ENCODE measurements around the gene ST3GAL2. TPM values are rescaled to one million over a fixed set of nuclear protein-coding genes. Genes with fewer than 3 reads are reported as not detected.
A peak's percentile ranks its signal among the peaks of the same experiment; 100 is the strongest.

The ST3GAL2 gene
- total and polyA plus RNA-seq, 2 of the 4 experiments (the other 2 are of a cell fraction), result 17.4 to 17.7 TPM

GRCh38 chr16:70432356-70432722, 6.6 kb downstream of the ST3GAL2 start:
- Histone ChIP-seq H3K23ac (ENCODE audit: low read depth, low read length) (no peak overlapping the region), H3K27me3 (ENCODE audit: control insufficient read depth, insufficient read depth, low read length) (no peaks in the 10 kb centered on the region), H3K79me1 (ENCODE audit: low read depth in 1 of 2, low read length in 2 of 2) (peaks cover 24 to 85% of the 10 kb centered on the region in 2 experiments), H3K18ac (ENCODE audit: low read depth, low read length) (no peak overlapping the region), H3K4me2 (ENCODE audit: low read depth, low read length) (no peak overlapping the region; the same call in 1 of the 2 replicates), H3K4ac (ENCODE audit: low read depth, low read length) (peak overlapping the region; percentile 8; the same call in 1 of the 2 replicates), H4K91ac (ENCODE audit: insufficient read depth, low read depth, low read length) (0 out of 2 replicates have a peak overlapping the region, but pooled peaks have one; percentile 1), H2BK15ac (ENCODE audit: low read depth, low read length) (no peak overlapping the region), H3K9me1 (ENCODE audit: insufficient read depth, low read length) (peaks cover 54% of the 10 kb centered on the region), H2AK9ac (replicated peaks; ENCODE audit: low read depth, low read length, poor library complexity) (no peak overlapping the region), H3K36me3 (ENCODE audit: control insufficient read depth, insufficient read depth, low read length) (peaks cover 4% of the 10 kb centered on the region; the same call in 1 of the 2 replicates), H4K5ac (ENCODE audit: low read depth, low read length) (no peak overlapping the region), H3K27ac (ENCODE audit: insufficient read depth, low read length) (no peak overlapping the region), H4K8ac (ENCODE audit: low read depth in 2 of 2, low read length in 2 of 2) (no peak overlapping the region), H3K56ac (ENCODE audit: extremely low read depth, insufficient read depth, low read length) (no peak overlapping the region), H2BK120ac (ENCODE audit: low read depth, low read length) (peak overlapping the region; percentile 16; the same call in 1 of the 2 replicates), H2AK5ac (ENCODE audit: low read depth, low read length) (peak overlapping the region; percentile 32), H3K4me3 (ENCODE audit: insufficient read depth, low read depth, low read length) (no peak overlapping the region), H4K20me1 (ENCODE audit: insufficient read depth, low read length) (peaks cover 63% of the 10 kb centered on the region), H2BK5ac (ENCODE audit: low read depth, low read length, poor library complexity, severe bottlenecking) (no peak overlapping the region), H3K9ac (ENCODE audit: low read depth, low read length) (no peak overlapping the region), H3K9me3 (ENCODE audit: control insufficient read depth, insufficient read depth, low read length) (no peaks in the 10 kb centered on the region), H2BK20ac (ENCODE audit: low read depth, low read length) (peak overlapping the region; percentile 40; the same call in 1 of the 2 replicates), H2AFZ (replicated peaks; ENCODE audit: low read length, poor library complexity) (no peak overlapping the region), H3K4me1 (ENCODE audit: control insufficient read depth, insufficient read depth, low read length) (peaks cover 50% of the 10 kb centered on the region), H3K14ac (replicated peaks; ENCODE audit: low read depth, low read length) (peak overlapping the region; percentile 42; the same call in 1 of the 2 replicates)
- no CpG with 5 or more reads among the region's 3 CpGs for WGBS, 2 experiments (ENCODE audit: extremely low coverage in 2 of 2, insufficient read length in 1 of 2)
- ChIA-PET POLR2A (ENCODE audit: unreplicated experiment) (interaction anchor here (1.5 kb wide), 1 partner anchor 51 kb away, joined by 4 read pairs; no protein-coding TSS in a partner anchor), CTCF (interaction anchor here (0.5 to 0.9 kb wide), 3 partner anchors 22 to 201 kb away, joined by 3 read pairs; partner anchors contain the start of gene FCSK)
- intact Hi-C loops (cut with micrococcal nuclease) (no loop called here), in situ Hi-C loops (cut with MboI; ENCODE audit: low sequenced_read_pairs) (no loop called here), dilution Hi-C loops (cut with HindIII; ENCODE audit: low sequenced_read_pairs, unreplicated experiment) (no loop called here)
- DNase-seq (no peak), ATAC-seq (ENCODE audit: low read depth) (no peak)
- TF ChIP-seq CTCF (conservative IDR thresholded peaks at IDR 0.05; ENCODE audit: low read depth, low read length) (no peak), RFX5 (IDR thresholded peaks at IDR 0.05; ENCODE audit: low read depth, low read length) (no peak), CEBPB (IDR thresholded peaks at IDR 0.05; ENCODE audit: low read depth, low read length) (peak; percentile 45), RAD21 (IDR thresholded peaks at IDR 0.05; ENCODE audit: low read length) (no peak)
- BruUV-seq (replicated peaks), result no TSS peak

All from IMR-90 (cell line).